ENCODE data around the gene MACROD2. TPM values are rescaled to one million over a fixed set of nuclear protein-coding genes. Genes with fewer than 3 reads are reported as not detected.

Gene MACROD2
- total RNA-seq, 1 donor from 2014 or later, result 3.1 TPM

- H3K9me3 ChIP-seq (ENCODE audit: control insufficient read depth in 3 of 3, low read length in 3 of 3), result no peaks in the 10 kb centered on the region
- no peaks in the 10 kb centered on the region for H3K36me3 ChIP-seq (ENCODE audit: control insufficient read depth in 3 of 3, insufficient read depth in 3 of 3, low read length in 3 of 3)
- H3K4me1 ChIP-seq (ENCODE audit: control insufficient read depth in 3 of 3, insufficient read depth in 3 of 3, low read length in 3 of 3), result no peaks in the 10 kb centered on the region
- no peak overlapping the region for H3K4me3 ChIP-seq (ENCODE audit: low read length in 3 of 3)
- H3K9ac ChIP-seq (ENCODE audit: low read depth in 1 of 3, low read length in 3 of 3), result no peak overlapping the region
- H3K27ac ChIP-seq (ENCODE audit: low read depth, low read length), result no peak overlapping the region
- H3K27me3 ChIP-seq (ENCODE audit: control insufficient read depth in 3 of 3, insufficient read depth in 3 of 3, low read length in 3 of 3), result no peaks in the 10 kb centered on the region
Measured at GRCh38 chr20:15232243-15232642, 1236.9 kb downstream of the MACROD2 start.

- Histone ChIP-seq H3K27ac (ENCODE audit: low read depth, low read length) (no peak overlapping the region), H3K27me3 (ENCODE audit: control insufficient read depth in 3 of 3, insufficient read depth in 3 of 3, low read length in 3 of 3) (no peaks in the 10 kb centered on the region), H3K9ac (ENCODE audit: low read depth in 1 of 3, low read length in 3 of 3) (no peak overlapping the region), H3K4me3 (ENCODE audit: low read length in 3 of 3) (no peak overlapping the region), H3K4me1 (ENCODE audit: control insufficient read depth in 3 of 3, insufficient read depth in 3 of 3, low read length in 3 of 3) (no peaks in the 10 kb centered on the region), H3K36me3 (ENCODE audit: control insufficient read depth in 3 of 3, insufficient read depth in 3 of 3, low read length in 3 of 3) (no peaks in the 10 kb centered on the region), H3K9me3 (ENCODE audit: control insufficient read depth in 3 of 3, low read length in 3 of 3) (no peaks in the 10 kb centered on the region)
Measured at GRCh38 chr20:15235471-15236198, 1240.3 kb downstream of the MACROD2 start.

DNA sequence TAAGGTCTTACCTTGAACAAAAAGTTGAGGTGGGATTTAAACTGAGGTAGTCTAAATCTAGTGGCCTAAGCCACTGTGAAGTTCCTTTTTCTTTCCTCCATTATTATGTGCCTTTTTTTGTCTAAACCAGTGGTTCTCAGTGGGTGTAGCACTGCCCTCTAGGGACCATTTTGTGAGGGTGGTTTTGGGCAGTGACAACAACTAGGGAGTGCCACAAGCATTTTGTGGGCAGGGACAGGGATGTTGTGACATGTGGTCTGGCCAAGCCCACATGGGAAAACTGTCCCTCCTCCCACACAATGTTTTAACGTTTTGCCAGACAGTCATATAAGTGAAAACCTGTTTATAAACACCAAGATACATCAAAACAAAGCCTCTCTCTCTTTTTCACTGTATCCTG, 1241.5 kb downstream of the MACROD2 start:
- no peak overlapping the region for H3K4me3 ChIP-seq (ENCODE audit: low read length in 3 of 3)
- H3K9me3 ChIP-seq (ENCODE audit: control insufficient read depth in 3 of 3, low read length in 3 of 3), result no peaks in the 10 kb centered on the region
- no peak overlapping the region for H3K9ac ChIP-seq (ENCODE audit: low read depth in 1 of 3, low read length in 3 of 3)
- no peak overlapping the region for H3K27ac ChIP-seq (ENCODE audit: low read depth, low read length)
- no peaks in the 10 kb centered on the region for H3K36me3 ChIP-seq (ENCODE audit: control insufficient read depth in 3 of 3, insufficient read depth in 3 of 3, low read length in 3 of 3)
- no peaks in the 10 kb centered on the region for H3K27me3 ChIP-seq (ENCODE audit: control insufficient read depth in 3 of 3, insufficient read depth in 3 of 3, low read length in 3 of 3)
- H3K4me1 ChIP-seq (ENCODE audit: control insufficient read depth in 3 of 3, insufficient read depth in 3 of 3, low read length in 3 of 3), result no peaks in the 10 kb centered on the region

DNA sequence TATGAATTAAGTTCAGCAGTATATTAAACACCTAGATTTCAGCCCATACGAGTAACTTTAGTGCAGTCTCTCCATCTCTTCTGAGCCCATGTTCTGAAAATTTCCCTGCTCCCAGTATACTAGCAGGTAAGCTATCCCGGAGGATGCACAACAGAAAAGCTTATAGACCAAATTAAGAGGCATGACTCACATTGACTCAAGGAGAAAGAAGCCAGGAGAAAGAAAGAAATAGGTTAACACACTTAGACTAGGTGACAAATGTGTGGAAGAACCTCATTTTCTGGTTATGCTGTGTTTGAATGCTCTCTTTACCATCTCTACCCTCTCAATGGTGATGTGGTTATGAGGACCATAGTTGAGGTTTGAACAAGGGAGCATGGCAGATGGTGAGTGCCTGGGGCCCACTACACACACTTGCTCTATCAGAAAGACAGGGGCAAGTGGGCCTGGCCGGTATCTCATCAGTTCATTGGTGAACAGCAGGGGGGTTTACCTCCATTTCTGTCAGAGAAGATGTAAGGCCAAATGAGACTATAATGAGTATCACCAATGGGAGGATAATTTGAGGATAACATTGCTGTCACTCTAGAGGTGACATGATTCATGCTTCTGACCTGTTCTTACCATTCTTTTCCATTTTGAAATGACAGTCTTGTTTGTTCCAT, 1244.4 kb downstream of the MACROD2 start:
- Histone ChIP-seq H3K9ac (ENCODE audit: low read depth in 1 of 3, low read length in 3 of 3) (no peak overlapping the region), H3K4me3 (ENCODE audit: low read length in 3 of 3) (no peak overlapping the region), H3K36me3 (ENCODE audit: control insufficient read depth in 3 of 3, insufficient read depth in 3 of 3, low read length in 3 of 3) (no peaks in the 10 kb centered on the region), H3K9me3 (ENCODE audit: control insufficient read depth in 3 of 3, low read length in 3 of 3) (no peaks in the 10 kb centered on the region), H3K4me1 (ENCODE audit: control insufficient read depth in 3 of 3, insufficient read depth in 3 of 3, low read length in 3 of 3) (no peaks in the 10 kb centered on the region), H3K27me3 (ENCODE audit: control insufficient read depth in 3 of 3, insufficient read depth in 3 of 3, low read length in 3 of 3) (no peaks in the 10 kb centered on the region), H3K27ac (ENCODE audit: low read depth, low read length) (no peak overlapping the region)

GRCh38 chr20:15240801-15241200, 1245.5 kb downstream of the MACROD2 start:
- no peak overlapping the region for H3K27ac ChIP-seq (ENCODE audit: low read depth, low read length)
- H3K27me3 ChIP-seq (ENCODE audit: control insufficient read depth in 3 of 3, insufficient read depth in 3 of 3, low read length in 3 of 3), result no peaks in the 10 kb centered on the region
- no peaks in the 10 kb centered on the region for H3K9me3 ChIP-seq (ENCODE audit: control insufficient read depth in 3 of 3, low read length in 3 of 3)
- H3K4me1 ChIP-seq (ENCODE audit: control insufficient read depth in 3 of 3, insufficient read depth in 3 of 3, low read length in 3 of 3), result no peaks in the 10 kb centered on the region
- H3K9ac ChIP-seq (ENCODE audit: low read depth in 1 of 3, low read length in 3 of 3), result no peak overlapping the region
- no peak overlapping the region for H3K4me3 ChIP-seq (ENCODE audit: low read length in 3 of 3)
- no peaks in the 10 kb centered on the region for H3K36me3 ChIP-seq (ENCODE audit: control insufficient read depth in 3 of 3, insufficient read depth in 3 of 3, low read length in 3 of 3)

- Histone ChIP-seq H3K9ac (ENCODE audit: low read depth in 1 of 3, low read length in 3 of 3) (no peak overlapping the region), H3K36me3 (ENCODE audit: control insufficient read depth in 3 of 3, insufficient read depth in 3 of 3, low read length in 3 of 3) (no peaks in the 10 kb centered on the region), H3K4me1 (ENCODE audit: control insufficient read depth in 3 of 3, insufficient read depth in 3 of 3, low read length in 3 of 3) (no peaks in the 10 kb centered on the region), H3K9me3 (ENCODE audit: control insufficient read depth in 3 of 3, low read length in 3 of 3) (no peaks in the 10 kb centered on the region), H3K27me3 (ENCODE audit: control insufficient read depth in 3 of 3, insufficient read depth in 3 of 3, low read length in 3 of 3) (no peaks in the 10 kb centered on the region), H3K27ac (ENCODE audit: low read depth, low read length) (no peak overlapping the region), H3K4me3 (ENCODE audit: low read length in 3 of 3) (no peak overlapping the region)
Measured at GRCh38 chr20:15241681-15242080, 1246.4 kb downstream of the MACROD2 start.

DNA sequence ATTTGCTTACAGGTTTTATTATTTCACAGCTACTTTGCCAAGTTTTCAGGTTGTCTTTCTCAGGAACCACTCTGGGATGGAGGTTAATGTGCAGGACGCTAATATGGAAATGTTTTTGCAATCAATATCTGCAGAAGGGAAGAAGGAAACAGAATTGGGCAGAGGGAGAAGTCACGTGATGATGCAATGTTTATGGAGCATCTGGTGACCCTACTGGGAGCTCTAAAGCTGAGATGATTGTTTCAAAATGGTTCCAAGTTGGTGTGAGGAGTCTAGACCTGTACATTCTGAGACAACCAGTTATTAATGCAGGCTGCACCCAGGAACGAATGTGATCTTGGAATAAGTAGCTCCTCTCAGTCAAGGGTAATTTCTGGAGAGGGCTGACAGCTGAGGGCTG, 1247.5 kb downstream of the MACROD2 start:
- Histone ChIP-seq H3K9me3 (ENCODE audit: control insufficient read depth in 3 of 3, low read length in 3 of 3) (no peaks in the 10 kb centered on the region), H3K4me1 (ENCODE audit: control insufficient read depth in 3 of 3, insufficient read depth in 3 of 3, low read length in 3 of 3) (no peaks in the 10 kb centered on the region), H3K4me3 (ENCODE audit: low read length in 3 of 3) (no peak overlapping the region), H3K27me3 (ENCODE audit: control insufficient read depth in 3 of 3, insufficient read depth in 3 of 3, low read length in 3 of 3) (no peaks in the 10 kb centered on the region), H3K36me3 (ENCODE audit: control insufficient read depth in 3 of 3, insufficient read depth in 3 of 3, low read length in 3 of 3) (no peaks in the 10 kb centered on the region), H3K9ac (ENCODE audit: low read depth in 1 of 3, low read length in 3 of 3) (no peak overlapping the region), H3K27ac (ENCODE audit: low read depth, low read length) (no peak overlapping the region)

GRCh38 chr20:15245896-15246295, 1250.6 kb downstream of the MACROD2 start:
- Histone ChIP-seq H3K27ac (ENCODE audit: low read depth, low read length) (no peak overlapping the region), H3K9me3 (ENCODE audit: control insufficient read depth in 3 of 3, low read length in 3 of 3) (no peaks in the 10 kb centered on the region), H3K27me3 (ENCODE audit: control insufficient read depth in 3 of 3, insufficient read depth in 3 of 3, low read length in 3 of 3) (no peaks in the 10 kb centered on the region), H3K4me3 (ENCODE audit: low read length in 3 of 3) (no peak overlapping the region), H3K4me1 (ENCODE audit: control insufficient read depth in 3 of 3, insufficient read depth in 3 of 3, low read length in 3 of 3) (no peaks in the 10 kb centered on the region), H3K36me3 (ENCODE audit: control insufficient read depth in 3 of 3, insufficient read depth in 3 of 3, low read length in 3 of 3) (no peaks in the 10 kb centered on the region), H3K9ac (ENCODE audit: low read depth in 1 of 3, low read length in 3 of 3) (no peak overlapping the region)

DNA sequence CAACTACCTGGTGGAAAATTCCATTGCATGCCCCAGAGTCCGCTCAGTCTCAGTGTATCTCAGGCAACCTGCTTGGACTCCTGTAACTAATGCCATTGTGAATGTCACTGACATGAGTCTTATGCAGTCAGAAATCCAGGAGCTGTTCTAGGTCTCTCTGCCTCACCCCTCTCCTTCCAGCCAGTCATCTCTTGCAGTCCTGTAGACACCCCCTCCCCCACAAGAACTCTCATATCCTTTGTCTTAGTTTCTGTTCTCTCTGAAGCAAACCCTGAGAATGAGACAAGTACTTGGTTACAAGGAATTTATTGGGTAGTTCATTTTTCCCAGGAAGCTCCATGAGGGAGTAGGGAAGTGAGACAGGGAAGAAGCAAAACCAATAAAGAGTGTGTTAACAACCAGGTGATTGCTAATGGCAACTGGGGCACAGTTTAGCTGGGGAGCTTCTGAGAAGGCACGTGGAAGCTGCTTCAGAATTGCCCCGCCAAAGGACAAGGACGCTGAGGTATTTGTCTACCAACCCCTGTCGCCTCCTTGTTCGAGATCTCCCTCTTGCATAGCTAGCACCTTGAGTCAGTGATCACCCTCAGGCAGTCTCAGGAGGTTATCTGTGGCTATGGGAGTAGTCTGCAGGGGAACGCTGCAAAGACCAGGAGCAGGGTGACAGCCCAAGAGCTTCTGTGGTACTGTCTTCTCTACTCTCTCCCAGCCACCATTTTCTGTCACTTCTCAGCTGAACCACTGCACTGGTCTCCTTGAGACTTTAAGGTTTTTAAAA, 1253.5 kb downstream of the MACROD2 start:
- Histone ChIP-seq H3K27ac (ENCODE audit: low read depth, low read length) (no peak overlapping the region), H3K9me3 (ENCODE audit: control insufficient read depth in 3 of 3, low read length in 3 of 3) (no peaks in the 10 kb centered on the region), H3K36me3 (ENCODE audit: control insufficient read depth in 3 of 3, insufficient read depth in 3 of 3, low read length in 3 of 3) (no peaks in the 10 kb centered on the region), H3K4me1 (ENCODE audit: control insufficient read depth in 3 of 3, insufficient read depth in 3 of 3, low read length in 3 of 3) (no peaks in the 10 kb centered on the region), H3K27me3 (ENCODE audit: control insufficient read depth in 3 of 3, insufficient read depth in 3 of 3, low read length in 3 of 3) (no peaks in the 10 kb centered on the region), H3K4me3 (ENCODE audit: low read length in 3 of 3) (no peak overlapping the region), H3K9ac (ENCODE audit: low read depth in 1 of 3, low read length in 3 of 3) (no peak overlapping the region)

DNA sequence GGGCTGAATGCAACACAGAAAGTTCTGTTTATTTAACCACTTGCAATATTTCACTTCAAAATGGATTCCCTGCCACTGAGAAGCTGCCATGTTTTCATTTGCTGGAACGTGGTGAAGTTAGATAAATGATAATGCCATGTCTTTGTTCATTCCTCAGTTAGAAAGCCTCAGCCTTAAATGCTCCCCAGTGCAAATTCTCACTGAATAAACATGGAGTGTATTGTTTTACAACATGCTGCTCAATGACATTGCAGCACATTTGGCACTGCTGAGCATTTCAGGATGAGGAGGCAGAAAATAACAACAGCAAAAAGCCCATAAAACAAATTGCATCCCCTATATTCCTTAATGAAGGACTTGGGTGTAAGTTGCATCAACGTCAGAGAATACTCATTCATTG, 1255.9 kb downstream of the MACROD2 start:
- Histone ChIP-seq H3K4me1 (ENCODE audit: control insufficient read depth in 3 of 3, insufficient read depth in 3 of 3, low read length in 3 of 3) (no peaks in the 10 kb centered on the region), H3K9me3 (ENCODE audit: control insufficient read depth in 3 of 3, low read length in 3 of 3) (no peaks in the 10 kb centered on the region), H3K4me3 (ENCODE audit: low read length in 3 of 3) (no peak overlapping the region), H3K9ac (ENCODE audit: low read depth in 1 of 3, low read length in 3 of 3) (no peak overlapping the region), H3K27me3 (ENCODE audit: control insufficient read depth in 3 of 3, insufficient read depth in 3 of 3, low read length in 3 of 3) (no peaks in the 10 kb centered on the region), H3K27ac (ENCODE audit: low read depth, low read length) (no peak overlapping the region), H3K36me3 (ENCODE audit: control insufficient read depth in 3 of 3, insufficient read depth in 3 of 3, low read length in 3 of 3) (no peaks in the 10 kb centered on the region)

All from skeletal muscle tissue (tissue), 4 donors.